ENCODE data around the gene IL5.

The IL5 gene

GRCh38 chr5:132539716-132540115 is 3.6 kb downstream of the IL5 start:
- in situ Hi-C loops (cut with MboI; ENCODE audit: low sequenced_read_pairs, unreplicated experiment) = no loop called here
- no peak for DNase-seq (ENCODE audit: low spot score)
- TF ChIP-seq CTCF (IDR thresholded peaks at IDR 0.05; ENCODE audit: borderline replicate concordance, control extremely low read depth, extremely low read depth, insufficient read depth, missing control alignments) = no peak

- no peak for DNase-seq (ENCODE audit: low spot score)
- in situ Hi-C loops (cut with MboI; ENCODE audit: low sequenced_read_pairs, unreplicated experiment) = no loop called here
- no peak for TF ChIP-seq CTCF (IDR thresholded peaks at IDR 0.05; ENCODE audit: borderline replicate concordance, control extremely low read depth, extremely low read depth, insufficient read depth, missing control alignments)
Measured at GRCh38 chr5:132530946-132531345, 12.4 kb downstream of the IL5 start.

- in situ Hi-C loops (cut with MboI; ENCODE audit: low sequenced_read_pairs, unreplicated experiment) = loop anchor here (10.0 kb wide), 1 partner anchor 286 kb away; the partner anchor contains the start of gene SOWAHA
- no peak for TF ChIP-seq CTCF (IDR thresholded peaks at IDR 0.05; ENCODE audit: borderline replicate concordance, control extremely low read depth, extremely low read depth, insufficient read depth, missing control alignments)
- DNase-seq (ENCODE audit: low spot score) = no peak
Measured at GRCh38 chr5:132528866-132529634, 14.3 kb downstream of the IL5 start.

GRCh38 chr5:132528021-132528420 is 15.3 kb downstream of the IL5 start:
- in situ Hi-C loops (cut with MboI; ENCODE audit: low sequenced_read_pairs, unreplicated experiment) = loop anchor here (10.0 kb wide), 1 partner anchor 287 kb away; the partner anchor contains the start of gene SOWAHA
- TF ChIP-seq CTCF (IDR thresholded peaks at IDR 0.05; ENCODE audit: borderline replicate concordance, control extremely low read depth, extremely low read depth, insufficient read depth, missing control alignments) = no peak
- DNase-seq (ENCODE audit: low spot score) = no peak

- in situ Hi-C loops (cut with MboI; ENCODE audit: low sequenced_read_pairs, unreplicated experiment) = loop anchor here (10.0 kb wide), 1 partner anchor 288 kb away; the partner anchor contains the start of gene SOWAHA
- DNase-seq (ENCODE audit: low spot score) = no peak
- no peak for TF ChIP-seq CTCF (IDR thresholded peaks at IDR 0.05; ENCODE audit: borderline replicate concordance, control extremely low read depth, extremely low read depth, insufficient read depth, missing control alignments)
Measured at GRCh38 chr5:132526974-132527564, 16.3 kb downstream of the IL5 start.

GRCh38 chr5:132526290-132526973 is 16.9 kb downstream of the IL5 start:
- TF ChIP-seq CTCF (IDR thresholded peaks at IDR 0.05; ENCODE audit: borderline replicate concordance, control extremely low read depth, extremely low read depth, insufficient read depth, missing control alignments) = peak; percentile 52
- in situ Hi-C loops (cut with MboI; ENCODE audit: low sequenced_read_pairs, unreplicated experiment) = loop anchor here (10.0 kb wide), 1 partner anchor 288 kb away; the partner anchor contains the start of gene SOWAHA
- DNase-seq (ENCODE audit: low spot score) = peak; percentile 50

All from GM13976 (cell line).